Measurements from ENCODE around the gene URB1. TPM values are rescaled to one million over a fixed set of nuclear protein-coding genes. Genes with fewer than 3 reads are reported as not detected.

URB1 gene
- total RNA-seq, 4 donors from 2014 or later: 13.7 to 17.7 (median 15.2) TPM

DNA sequence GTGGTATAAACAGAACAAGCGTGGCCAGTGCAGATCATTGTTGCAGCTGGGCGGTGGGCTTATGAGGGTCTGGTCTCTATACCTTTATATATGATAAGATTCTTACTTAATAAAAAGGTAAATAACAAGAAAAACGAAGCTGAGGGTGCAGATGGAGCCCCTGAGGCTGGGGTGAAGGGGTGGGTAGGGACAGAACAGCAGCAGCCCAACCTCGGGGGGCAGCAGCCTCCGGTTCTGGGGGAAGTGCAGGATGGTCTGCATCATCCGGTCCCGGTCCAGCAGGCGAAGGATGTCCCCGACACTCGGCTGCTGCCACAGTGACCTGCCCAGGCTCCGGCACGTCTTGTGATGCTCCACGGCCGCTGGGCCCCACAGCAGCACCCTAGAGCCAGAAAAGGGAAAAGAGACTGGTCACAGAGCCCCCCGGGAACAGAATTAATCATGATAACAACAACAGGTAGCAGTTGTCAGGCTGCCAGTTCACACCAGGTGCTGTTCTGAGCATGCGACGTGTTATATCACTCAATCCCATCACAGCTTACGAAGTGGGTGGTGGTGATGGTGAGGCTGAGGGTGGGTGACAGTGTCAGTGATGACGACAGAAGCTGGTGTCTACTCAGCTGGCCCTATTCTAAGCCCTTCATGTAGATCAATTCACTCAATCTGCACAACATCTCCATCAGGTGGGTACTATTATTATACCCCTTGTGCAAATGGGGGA lies 58.7 kb downstream of the URB1 start:
- intact Hi-C loops (cut with DNase I; ENCODE audit: low total_unique reads): no loop called here

DNA sequence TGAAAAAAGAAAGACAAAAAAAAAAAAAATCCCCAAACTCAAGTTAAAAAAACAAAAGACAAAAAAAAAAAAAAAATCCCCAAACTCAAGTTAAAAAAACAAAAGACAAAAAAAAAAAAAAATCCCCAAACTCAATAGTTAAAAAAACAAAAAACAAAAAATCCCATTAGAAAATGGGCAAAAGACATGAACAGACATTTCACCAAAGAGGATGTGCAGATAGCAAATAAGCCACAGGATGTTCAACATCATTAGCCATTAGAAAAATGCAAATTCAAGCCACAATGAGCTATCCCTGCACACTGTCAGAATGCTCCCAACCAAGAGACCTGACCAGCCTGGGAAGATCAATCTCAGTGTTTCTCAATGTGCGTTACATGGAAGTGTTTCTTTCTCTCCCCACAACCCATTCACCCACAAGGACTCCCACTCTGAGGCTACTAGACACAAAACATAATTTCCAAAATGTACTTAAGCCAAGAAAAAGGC lies 60.3 kb downstream of the URB1 start:
- ATAC-seq (no peak), DNase-seq (no peak)
- H3K36me3 ChIP-seq: peaks cover 3 to 70% of the 10 kb centered on the region in 2 donors
- intact Hi-C loops (cut with DNase I; ENCODE audit: low total_unique reads): no loop called here
- H3K4me1 ChIP-seq: peaks cover 11 to 13% of the 10 kb centered on the region in 2 donors
- in situ Hi-C loops (cut with MboI; ENCODE audit: low sequenced_read_pairs in 4 of 4): no loop called here
- H3K27me3 ChIP-seq: no peaks in the 10 kb centered on the region
- no peak overlapping the region for H3K27ac ChIP-seq
- no peaks in the 10 kb centered on the region for H3K9me3 ChIP-seq
- TF ChIP-seq POLR2A (IDR thresholded peaks at IDR 0.05): no peak
- TF ChIP-seq, protein P1, sequence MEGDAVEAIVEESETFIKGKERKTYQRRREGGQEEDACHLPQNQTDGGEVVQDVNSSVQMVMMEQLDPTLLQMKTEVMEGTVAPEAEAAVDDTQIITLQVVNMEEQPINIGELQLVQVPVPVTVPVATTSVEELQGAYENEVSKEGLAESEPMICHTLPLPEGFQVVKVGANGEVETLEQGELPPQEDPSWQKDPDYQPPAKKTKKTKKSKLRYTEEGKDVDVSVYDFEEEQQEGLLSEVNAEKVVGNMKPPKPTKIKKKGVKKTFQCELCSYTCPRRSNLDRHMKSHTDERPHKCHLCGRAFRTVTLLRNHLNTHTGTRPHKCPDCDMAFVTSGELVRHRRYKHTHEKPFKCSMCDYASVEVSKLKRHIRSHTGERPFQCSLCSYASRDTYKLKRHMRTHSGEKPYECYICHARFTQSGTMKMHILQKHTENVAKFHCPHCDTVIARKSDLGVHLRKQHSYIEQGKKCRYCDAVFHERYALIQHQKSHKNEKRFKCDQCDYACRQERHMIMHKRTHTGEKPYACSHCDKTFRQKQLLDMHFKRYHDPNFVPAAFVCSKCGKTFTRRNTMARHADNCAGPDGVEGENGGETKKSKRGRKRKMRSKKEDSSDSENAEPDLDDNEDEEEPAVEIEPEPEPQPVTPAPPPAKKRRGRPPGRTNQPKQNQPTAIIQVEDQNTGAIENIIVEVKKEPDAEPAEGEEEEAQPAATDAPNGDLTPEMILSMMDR (IDR thresholded peaks at IDR 0.05 in 4 of 5, conservative IDR thresholded peaks at IDR 0.05 in 1 of 5): no peak
- H3K4me3 ChIP-seq: no peak overlapping the region

More for the DNA sequence above, 58.7 kb downstream of the URB1 start:
- Histone ChIP-seq H3K27me3 (no peaks in the 10 kb centered on the region), H3K4me3 (no peak overlapping the region), H3K9me3 (no peaks in the 10 kb centered on the region), H3K4me1 (peaks cover 1 to 3% of the 10 kb centered on the region in 2 donors), H3K36me3 (peaks cover 3 to 84% of the 10 kb centered on the region in 2 donors), H3K27ac (no peak overlapping the region)
- no peak for TF ChIP-seq POLR2A (IDR thresholded peaks at IDR 0.05)
- TF ChIP-seq, protein P1 (IDR thresholded peaks at IDR 0.05 in 4 of 5, conservative IDR thresholded peaks at IDR 0.05 in 1 of 5): no peak
- DNase-seq: no peak
- ATAC-seq: no peak
- in situ Hi-C loops (cut with MboI; ENCODE audit: low sequenced_read_pairs in 4 of 4): no loop called here

DNA sequence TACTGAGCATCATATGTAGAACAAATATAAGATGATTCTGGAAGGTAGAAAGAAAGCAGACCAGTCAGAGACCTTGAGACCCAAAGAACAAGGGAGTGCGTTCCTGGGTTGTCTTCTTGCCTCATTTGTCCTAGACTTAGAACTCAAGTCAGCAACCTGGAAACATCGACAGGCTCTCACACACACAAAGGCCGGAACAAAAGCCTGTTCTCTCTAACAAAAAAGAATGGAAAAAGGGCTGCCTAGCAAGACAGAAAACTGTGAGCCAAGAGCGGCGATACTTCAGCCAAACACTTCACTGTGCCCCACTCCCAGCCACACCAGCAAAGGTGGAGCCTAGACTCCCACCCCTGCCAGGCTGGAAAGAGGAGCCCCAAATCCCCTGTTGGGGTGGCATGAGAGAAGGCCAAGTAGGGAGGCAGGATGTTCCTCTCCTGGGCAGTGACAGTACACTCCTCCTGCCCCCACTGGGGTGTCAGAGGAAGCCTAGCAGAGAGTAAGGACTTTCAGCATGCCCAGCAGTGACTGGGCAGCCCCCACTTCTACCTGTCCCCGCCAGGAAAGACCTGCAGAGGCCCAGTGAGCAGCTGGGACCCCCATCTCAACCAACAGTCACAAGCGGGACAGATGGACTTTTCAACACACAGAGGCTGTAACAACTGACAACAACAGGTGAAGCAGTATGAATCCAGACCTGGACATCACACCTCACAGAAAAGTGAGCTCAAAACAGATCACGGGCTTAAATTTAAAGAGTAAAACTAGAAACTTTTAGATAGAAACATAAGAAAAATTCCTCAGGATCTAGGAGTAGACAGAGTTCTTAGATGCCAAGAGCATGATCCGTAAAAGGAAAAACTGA lies 61.1 kb downstream of the URB1 start:
- DNase-seq (no peak), ATAC-seq (no peak)
- peaks cover 3 to 66% of the 10 kb centered on the region in 2 donors for H3K36me3 ChIP-seq
- intact Hi-C loops (cut with DNase I; ENCODE audit: low total_unique reads) (no loop called here), in situ Hi-C loops (cut with MboI; ENCODE audit: low sequenced_read_pairs in 4 of 4) (no loop called here)
- no peak for TF ChIP-seq POLR2A (IDR thresholded peaks at IDR 0.05)
- TF ChIP-seq, protein P1 (IDR thresholded peaks at IDR 0.05 in 4 of 5, conservative IDR thresholded peaks at IDR 0.05 in 1 of 5): no peak
- H3K27me3 ChIP-seq: no peaks in the 10 kb centered on the region
- H3K27ac ChIP-seq: no peak overlapping the region
- H3K9me3 ChIP-seq: no peaks in the 10 kb centered on the region
- H3K4me1 ChIP-seq: peaks cover 11 to 13% of the 10 kb centered on the region in 2 donors
- no peak overlapping the region for H3K4me3 ChIP-seq

DNA sequence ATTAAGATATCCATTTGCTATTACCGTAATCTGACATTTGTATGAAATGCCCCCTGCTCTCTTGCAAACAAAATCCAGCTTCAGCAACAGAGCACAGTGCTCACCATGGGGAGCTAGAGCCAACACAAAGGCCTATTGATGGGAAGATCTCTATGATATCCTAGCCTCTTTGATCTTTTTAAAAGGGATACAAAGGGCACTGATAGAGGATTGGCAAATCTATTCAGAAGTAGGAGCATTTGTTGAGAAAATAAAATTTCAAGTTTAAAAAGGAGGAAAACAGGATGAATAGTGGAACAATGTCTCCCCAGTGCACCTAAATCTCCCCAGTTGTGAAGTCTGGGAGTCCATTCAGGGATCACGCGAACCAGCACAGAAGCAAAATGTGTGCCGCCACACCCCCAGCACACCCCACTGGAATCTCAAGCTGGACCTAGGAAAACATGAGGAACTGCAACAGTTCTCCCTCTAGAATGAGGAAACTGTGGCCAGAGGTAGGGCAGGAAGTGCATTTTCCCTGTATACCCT lies 62.0 kb downstream of the URB1 start:
- no peaks in the 10 kb centered on the region for H3K27me3 ChIP-seq
- TF ChIP-seq, protein P1 (IDR thresholded peaks at IDR 0.05 in 4 of 5, conservative IDR thresholded peaks at IDR 0.05 in 1 of 5): no peak
- no peak for TF ChIP-seq POLR2A (IDR thresholded peaks at IDR 0.05)
- intact Hi-C loops (cut with DNase I; ENCODE audit: low total_unique reads) (no loop called here), in situ Hi-C loops (cut with MboI; ENCODE audit: low sequenced_read_pairs in 4 of 4) (no loop called here)
- no peak overlapping the region for H3K27ac ChIP-seq
- H3K4me1 ChIP-seq: peaks cover 8 to 13% of the 10 kb centered on the region in 2 donors
- peaks cover 3 to 60% of the 10 kb centered on the region in 2 donors for H3K36me3 ChIP-seq
- DNase-seq (no peak), ATAC-seq (no peak)
- no peaks in the 10 kb centered on the region for H3K9me3 ChIP-seq
- H3K4me3 ChIP-seq: no peak overlapping the region

All from gastrocnemius medialis (tissue), 4 donors.